ENCODE data around the gene DIPK1A.

- TF ChIP-seq EZH2 (IDR thresholded peaks at IDR 0.05) (no peak), CTCF (IDR thresholded peaks at IDR 0.05) (no peak), EZH2phosphoT487 (IDR thresholded peaks at IDR 0.05) (no peak)
Observed at GRCh38 chr1:92973203-92973897, 12.1 kb upstream of the DIPK1A start.

Data from neural progenitor cell (in vitro differentiated cells).